DMS 273 treated with DMSO at 0.1 percent for 48 hours (cell line): Measurements from ENCODE around the gene DTX3.
"Not testable (repeated sequence)": the region's sequence is repeated elsewhere in the genome, so short reads cannot be mapped to it uniquely, and the experiment has no call there.

ENCODE experiments used
- DNase-seq: peaks from one replicate; lab custom pipeline; 2025; lab: John Stamatoyannopoulos, UW

DTX3 gene

GRCh38 chr12:57604454-57604991 is at the start of gene DTX3:
Gene DTX3, plus strand, starts transcription at chr12:57604824. Its CDS starts 1,694 bp downstream, at chr12:57606518.
- no peak for DNase-seq

- DNase-seq: no peak
Measured at GRCh38 chr12:57554897-57555296, 49.7 kb upstream of the DTX3 start.

- no peak for DNase-seq
Measured at GRCh38 chr12:57558864-57559263, 45.8 kb upstream of the DTX3 start.

GRCh38 chr12:57560516-57560915 is 44.1 kb upstream of the DTX3 start:
- DNase-seq: no peak

GRCh38 chr12:57561117-57561516 is 43.5 kb upstream of the DTX3 start:
- not testable (repeated sequence) for DNase-seq

GRCh38 chr12:57563358-57563757 is 41.3 kb upstream of the DTX3 start:
- no peak for DNase-seq

- no peak for DNase-seq
Measured at GRCh38 chr12:57564178-57564740, 40.4 kb upstream of the DTX3 start.

GRCh38 chr12:57568838-57569237 is 35.8 kb upstream of the DTX3 start:
- DNase-seq: no peak

GRCh38 chr12:57569858-57570257 is 34.8 kb upstream of the DTX3 start:
- DNase-seq: no peak

- DNase-seq: not testable (repeated sequence)
Measured at GRCh38 chr12:57570438-57570837, 34.2 kb upstream of the DTX3 start.

GRCh38 chr12:57571926-57572762 is 32.5 kb upstream of the DTX3 start:
- DNase-seq: no peak

- DNase-seq: no peak
Measured at GRCh38 chr12:57574795-57575194, 29.8 kb upstream of the DTX3 start.

GRCh38 chr12:57575771-57576612 is 28.6 kb upstream of the DTX3 start:
- DNase-seq: no peak

GRCh38 chr12:57576613-57577160 is 27.9 kb upstream of the DTX3 start:
- DNase-seq: no peak

GRCh38 chr12:57577981-57578758 is 26.5 kb upstream of the DTX3 start:
- DNase-seq: no peak

- DNase-seq: no peak
Measured at GRCh38 chr12:57579011-57579410, 25.6 kb upstream of the DTX3 start.

GRCh38 chr12:57579677-57580465 is 24.8 kb upstream of the DTX3 start:
- DNase-seq: no peak

- DNase-seq: no peak
Measured at GRCh38 chr12:57580466-57580795, 24.2 kb upstream of the DTX3 start.

- no peak for DNase-seq
Measured at GRCh38 chr12:57581802-57582201, 22.8 kb upstream of the DTX3 start.

GRCh38 chr12:57582440-57582839 is 22.2 kb upstream of the DTX3 start:
- no peak for DNase-seq
